SK-N-SH (cell line): ENCODE data around the gene ARHGAP26. TPM values are rescaled to one million over a fixed set of nuclear protein-coding genes. Genes with fewer than 3 reads are reported as not detected.

ENCODE experiments used
- CTCF ChIA-PET: fragments of 300-600, 350-600 bp; formaldehyde crosslinking; extraction: SDS; loops from one replicate; lab custom pipeline; 2021; lab: Yijun Ruan, JAX
- POLR2A ChIA-PET: fragments of 350-600 bp; sonication (Branson Sonifier 250); formaldehyde crosslinking; extraction: SDS; loops from one replicate; lab custom pipeline; 2020; ENCODE audit warnings: antibody characterized with exemption, inconsistent platforms; lab: Yijun Ruan, JAX
- DNase-seq: peaks from one replicate; pipeline ENCODE4 v3.0.0; 2012
- H2AFZ ChIP-seq: fragments of 200-600 bp; sonication (generic); 2 replicates; pipeline ENCODE4 v1.8.1; 2016; ENCODE audit warnings: antibody characterized with exemption, mild to moderate bottlenecking, low read depth
- H3F3A ChIP-seq: fragments of 200-600 bp; sonication (generic); replicated peaks from 2 replicates; pipeline ENCODE3; 2016; ENCODE audit warnings: antibody characterized with exemption, mild to moderate bottlenecking; ENCODE audit not compliant: insufficient read depth
- H3K27ac ChIP-seq, 2 experiments: fragments of 200-500 bp in 1 of 2; fragments of 200-600 bp in 1 of 2; sonication (Bioruptor generic) in 1 of 2; sonication (generic), shearing (Covaris generic) in 1 of 2; 2 replicates each; pipeline versions ENCODE4 v1.5.1 to v1.6.1; 2014 to 2016; ENCODE audit warnings: low read depth in 2 of 2, inconsistent platforms in 1 of 2, low read length in 1 of 2, mild to moderate bottlenecking in 1 of 2, mixed read lengths in 1 of 2
- H3K27me3 ChIP-seq: fragments of 200-600 bp; sonication (generic), shearing (Covaris generic); 2 replicates; pipeline ENCODE4 v1.6.1; 2016; ENCODE audit warnings: mixed run types; ENCODE audit not compliant: insufficient read depth
- H3K36me3 ChIP-seq, 2 experiments: fragments of 200-500 bp in 1 of 2; fragments of 200-600 bp in 1 of 2; sonication (Bioruptor generic) in 1 of 2; sonication (generic) in 1 of 2; replicated peaks in 1 of 2; 2 replicates each; pipeline versions ENCODE3 to v1.5.1; 2014 to 2016; ENCODE audit warnings: low read length in 1 of 2, mild to moderate bottlenecking in 1 of 2; ENCODE audit not compliant: insufficient read depth in 2 of 2, control insufficient read depth in 1 of 2
- H3K4me1 ChIP-seq, 2 experiments: fragments of 200-500 bp in 1 of 2; fragments of 200-600 bp in 1 of 2; sonication (Bioruptor generic) in 1 of 2; sonication (generic), shearing (Covaris generic) in 1 of 2; 2 replicates each; pipeline versions ENCODE4 v1.5.1 to v1.6.1; 2014 to 2016; ENCODE audit warnings: low read depth in 1 of 2, low read length in 1 of 2, mixed run types in 1 of 2; ENCODE audit not compliant: insufficient read depth in 2 of 2, control insufficient read depth in 1 of 2
- H3K4me2 ChIP-seq: fragments of 200-600 bp; sonication (generic), shearing (Covaris generic); 2 replicates; pipeline ENCODE4 v1.6.1; 2017; ENCODE audit warnings: mixed run types
- H3K4me3 ChIP-seq, 2 experiments: fragments of 200-500 bp in 1 of 2; fragments of 200-600 bp in 1 of 2; sonication (Bioruptor generic) in 1 of 2; sonication (generic), shearing (Covaris generic) in 1 of 2; 2 replicates each; pipeline versions ENCODE4 v1.5.1 to v1.8.1; 2014 to 2016; ENCODE audit warnings: low read depth in 2 of 2, inconsistent platforms in 1 of 2, low read length in 1 of 2, mild to moderate bottlenecking in 1 of 2, mixed read lengths in 1 of 2, moderate library complexity in 1 of 2
- H3K79me2 ChIP-seq: fragments of 200-600 bp; sonication (generic); 2 replicates; pipeline ENCODE4 v1.8.1; 2017; ENCODE audit warnings: mild to moderate bottlenecking; ENCODE audit not compliant: insufficient read depth
- H3K9ac ChIP-seq: fragments of 200-600 bp; sonication (generic); 2 replicates; pipeline ENCODE4 v1.6.1; 2017; ENCODE audit warnings: mixed run types
- H3K9me2 ChIP-seq: fragments of 200-600 bp; sonication (generic); 2 replicates; pipeline ENCODE4 v1.6.1; 2017; ENCODE audit warnings: mixed run types
- H3K9me3 ChIP-seq: fragments of 200-600 bp; sonication (generic); 2 replicates; pipeline ENCODE4 v1.6.1; 2017; ENCODE audit warnings: mixed run types, mild to moderate bottlenecking, moderate library complexity
- H4K20me1 ChIP-seq: fragments of 200-600 bp; sonication (generic); 2 replicates; pipeline ENCODE4 v1.6.1; 2017; ENCODE audit warnings: mild to moderate bottlenecking, mixed run types; ENCODE audit not compliant: insufficient read depth
- CHD2 ChIP-seq: fragments of 150-350 bp; IDR thresholded peaks from 2 replicates; pipeline ENCODE4 v1.6.1; 2018; ENCODE audit warnings: low read length; ENCODE audit not compliant: partially characterized antibody
- CTCF ChIP-seq: fragments of 200-600 bp; sonication (generic); IDR thresholded peaks from 2 replicates; pipeline ENCODE4 v1.6.1; 2017; ENCODE audit warnings: antibody characterized with exemption, mild to moderate bottlenecking, moderate library complexity
- ELF1 ChIP-seq: IDR thresholded peaks from 2 replicates; pipeline ENCODE4 v1.4.0; 2012
- EP300 ChIP-seq, 2 experiments: IDR thresholded peaks; 2 replicates each; pipeline versions ENCODE4 v1.4.0 to v1.6.1; 2012; ENCODE audit warnings: borderline replicate concordance in 1 of 2, low read depth in 1 of 2, low read length in 1 of 2
- FOXJ3 ChIP-seq: sonication (generic); formaldehyde crosslinking; IDR thresholded peaks from 2 replicates; pipeline ENCODE4 v1.5.1; 2020; ENCODE audit warnings: mild to moderate bottlenecking, missing genetic modification reagents
- FOXM1 ChIP-seq: IDR thresholded peaks from 2 replicates; pipeline ENCODE4 v1.4.0; 2012; ENCODE audit warnings: low read depth, mild to moderate bottlenecking
- GATA2 ChIP-seq: sonication (generic); formaldehyde crosslinking; IDR thresholded peaks from 2 replicates; pipeline ENCODE4 v1.5.0; 2020; ENCODE audit warnings: mild to moderate bottlenecking, missing genetic modification reagents
- JUND ChIP-seq: IDR thresholded peaks from 2 replicates; pipeline ENCODE4 v1.4.0; 2012
- MEF2A ChIP-seq: IDR thresholded peaks from 2 replicates; pipeline ENCODE4 v1.4.0; 2012; ENCODE audit warnings: low read depth, borderline replicate concordance
- MXI1 ChIP-seq: IDR thresholded peaks from 2 replicates; pipeline ENCODE4 v1.6.1; 2012; ENCODE audit warnings: mild to moderate bottlenecking, low read depth, low read length, improper control_type of control experiment
- NFIC ChIP-seq: IDR thresholded peaks from 2 replicates; pipeline ENCODE4 v1.4.0; 2012; ENCODE audit warnings: borderline replicate concordance
- NRF1 ChIP-seq: IDR thresholded peaks from 2 replicates; pipeline ENCODE4 v1.6.1; 2012; ENCODE audit warnings: low read depth, mild to moderate bottlenecking, low read length
- POLR2AphosphoS5 ChIP-seq: IDR thresholded peaks from 2 replicates; pipeline ENCODE4 v1.6.1; 2012; ENCODE audit warnings: low read depth, low read length
- RAD21 ChIP-seq: IDR thresholded peaks from 2 replicates; pipeline ENCODE4 v1.6.1; 2012; ENCODE audit warnings: mild to moderate bottlenecking, low read length
- RCOR1 ChIP-seq: fragments of 150-350 bp; IDR thresholded peaks from 2 replicates; pipeline ENCODE4 v1.6.1; 2017; ENCODE audit warnings: antibody characterized with exemption, low read length
- SIN3A ChIP-seq: IDR thresholded peaks from 2 replicates; pipeline ENCODE4 v1.6.1; 2012; ENCODE audit warnings: low read depth, mild to moderate bottlenecking, low read length, moderate library complexity, borderline replicate concordance
- USF1 ChIP-seq: IDR thresholded peaks from 2 replicates; pipeline ENCODE4 v1.4.0; 2012; ENCODE audit warnings: low read depth, borderline replicate concordance
- USF2 ChIP-seq: fragments of 150-350 bp; IDR thresholded peaks from 2 replicates; pipeline ENCODE4 v1.6.1; 2017; ENCODE audit warnings: antibody characterized with exemption, low read length, low read depth, borderline replicate concordance
- YY1 ChIP-seq: IDR thresholded peaks from 2 replicates; pipeline ENCODE4 v1.4.0; 2012; ENCODE audit warnings: low read depth, mild to moderate bottlenecking
- ZBTB33 ChIP-seq: IDR thresholded peaks from 2 replicates; pipeline ENCODE4 v1.4.0; 2012; ENCODE audit warnings: low read depth, borderline replicate concordance
- WGBS: methylation state at CpG from one replicate; pipeline ENCODE4 v1.1.6; 2017; ENCODE audit warnings: low lambda C conversion rate; 5-methylcytosine and 5-hydroxymethylcytosine counted together
- polyA plus RNA-seq, 3 experiments: library from polyadenylated mRNA; depleted of rRNA; stranded (reverse); fragments of >200 nt; gene quantifications; 2 replicates each; pipeline ENCODE4 v1.2.3, GENCODE V29; 2012

Gene ARHGAP26
- polyA plus RNA-seq, 1 of the 3 experiments (the other 2 are of a cell fraction): 6.1 TPM

GRCh38 chr5:143168171-143168741 lies 398.1 kb downstream of the ARHGAP26 start:
- 62% methylated on average over 2 of the region's 2 CpGs for WGBS
- Histone ChIP-seq H3K4me1 (peaks cover 0 to 7% of the 10 kb centered on the region in 2 experiments; a peak in 1 of 4 replicates), H3K4me2 (no peak overlapping the region), H2AFZ (no peak overlapping the region), H3K27me3 (no peaks in the 10 kb centered on the region), H3K9me2 (no peaks in the 10 kb centered on the region), H3K4me3 (no peak overlapping the region), H3K27ac (no peak overlapping the region), H3K9ac (no peak overlapping the region), H3K79me2 (no peaks in the 10 kb centered on the region), H3K9me3 (no peaks in the 10 kb centered on the region), H4K20me1 (no peaks in the 10 kb centered on the region), H3F3A (no peaks in the 10 kb centered on the region), H3K36me3 (no peaks in the 10 kb centered on the region)
- DNase-seq: no peak
- POLR2A ChIA-PET: no interaction called here
- CTCF ChIA-PET: interaction anchor here (1.0 to 1.3 kb wide), 2 partner anchors 11 to 62 kb away, joined by 3 read pairs; no protein-coding TSS in a partner anchor
- TF ChIP-seq JUND: no peak
- TF ChIP-seq RCOR1: no peak
- no peak for TF ChIP-seq NFIC
- TF ChIP-seq GATA2 (CRISPR knock-in tag): no peak
- no peak for TF ChIP-seq NRF1
- no peak for TF ChIP-seq USF2

- no peak overlapping the region for H3K4me2 ChIP-seq
- ChIA-PET CTCF (interaction anchor here (0.8 kb wide), 1 partner anchor 27 kb away, joined by 3 read pairs; no protein-coding TSS in a partner anchor), POLR2A (no interaction called here)
- DNase-seq: no peak
- H4K20me1 ChIP-seq: no peaks in the 10 kb centered on the region
- H3K9me3 ChIP-seq: no peaks in the 10 kb centered on the region
- no peaks in the 10 kb centered on the region for H3K79me2 ChIP-seq
- H3K36me3 ChIP-seq: peaks cover 0 to 3% of the 10 kb centered on the region in 2 experiments
- no peak overlapping the region for H3K4me3 ChIP-seq
- H3K4me1 ChIP-seq: peaks cover 0 to 7% of the 10 kb centered on the region in 2 experiments; a peak in 1 of 4 replicates
- H3K9ac ChIP-seq: no peak overlapping the region
- no peak overlapping the region for H3K27ac ChIP-seq
- H3F3A ChIP-seq: no peaks in the 10 kb centered on the region
- no peak overlapping the region for H2AFZ ChIP-seq
- H3K27me3 ChIP-seq: no peaks in the 10 kb centered on the region
- H3K9me2 ChIP-seq: no peaks in the 10 kb centered on the region
- WGBS: 89% methylated on average over 3 of the region's 3 CpGs
- TF ChIP-seq FOXM1 (no peak), MXI1 (no peak), USF1 (no peak), NRF1 (no peak), EP300 (IDR thresholded peaks at IDR 0.05; ENCODE audit: borderline replicate concordance in 1 of 2, low read depth in 1 of 2, low read length in 1 of 2) (no peak), POLR2AphosphoS5 (no peak), ELF1 (no peak), RCOR1 (no peak), YY1 (no peak), CHD2 (no peak), ZBTB33 (no peak), MEF2A (no peak), FOXJ3 (CRISPR knock-in tag) (no peak), SIN3A (no peak), CTCF (no peak), RAD21 (no peak)
These were observed 399.0 kb downstream of the ARHGAP26 start for GRCh38 chr5:143168921-143169810.
